ENCODE data around the gene ELAC1.
A peak's percentile ranks its signal among the peaks of the same experiment; 100 is the strongest.

Gene ELAC1

GRCh38 chr18:51020536-51020935 lies 52.7 kb downstream of the ELAC1 start:
- DNase-seq (ENCODE audit: low read depth), result no peak

- no peak for DNase-seq (ENCODE audit: low read depth)
Observed at GRCh38 chr18:51021226-51021965, 53.6 kb downstream of the ELAC1 start.

GRCh38 chr18:51025512-51025911 lies 57.7 kb downstream of the ELAC1 start:
- DNase-seq (ENCODE audit: low read depth), result no peak

GRCh38 chr18:51028201-51028805 lies 60.5 kb downstream of the ELAC1 start:
- no peak for DNase-seq (ENCODE audit: low read depth)

GRCh38 chr18:51029378-51029693 lies 61.5 kb downstream of the ELAC1 start:
- no peak for DNase-seq (ENCODE audit: low read depth)

- peak; percentile 99 for DNase-seq (ENCODE audit: low read depth)
Observed at GRCh38 chr18:51029694-51030536, 62.1 kb downstream of the ELAC1 start, which contains the start of gene SMAD4. Gene SMAD4 (plus strand): TSS chr18:51030213. CDS start chr18:51047047, 16,834 bp downstream.

- DNase-seq (ENCODE audit: low read depth), result peak; percentile 59
Observed at GRCh38 chr18:51030537-51031258, 62.9 kb downstream of the ELAC1 start.

- no peak for DNase-seq (ENCODE audit: low read depth)
Observed at GRCh38 chr18:51032193-51032592, 64.4 kb downstream of the ELAC1 start.

- DNase-seq (ENCODE audit: low read depth), result no peak
Observed at GRCh38 chr18:51037230-51037629, 69.4 kb downstream of the ELAC1 start.

Data from activated T-cell treated with anti-CD3 and anti-CD28 coated beads for 1 hour (primary cell).